ENCODE measurements around the gene HYAL2. TPM values are rescaled to one million over a fixed set of nuclear protein-coding genes. Genes with fewer than 3 reads are reported as not detected.

The HYAL2 gene
- total RNA-seq, 1 experiment from 2014 or later: 41.9 TPM

GRCh38 chr3:50355829-50356552 lies 33.4 kb upstream of the HYAL2 start:
- Histone ChIP-seq H3K36me3 (peaks cover 76% of the 10 kb centered on the region), H3K4me1 (replicated peaks) (peaks cover 40% of the 10 kb centered on the region), H3K4me3 (no peak overlapping the region), H3K27ac (no peak overlapping the region), H3K27me3 (replicated peaks) (no peaks in the 10 kb centered on the region), H3K9me3 (replicated peaks) (no peaks in the 10 kb centered on the region)
- DNase-seq (ENCODE audit: low read depth in 1 of 2, low spot score in 2 of 2): no peak

GRCh38 chr3:50354850-50355249 lies 32.3 kb upstream of the HYAL2 start:
- H3K27ac ChIP-seq: no peak overlapping the region
- no peak overlapping the region for H3K4me3 ChIP-seq
- no peaks in the 10 kb centered on the region for H3K27me3 ChIP-seq (replicated peaks)
- H3K4me1 ChIP-seq (replicated peaks): peaks cover 48% of the 10 kb centered on the region
- H3K36me3 ChIP-seq: peaks cover 76% of the 10 kb centered on the region
- DNase-seq (ENCODE audit: low read depth in 1 of 2, low spot score in 2 of 2): no peak
- H3K9me3 ChIP-seq (replicated peaks): no peaks in the 10 kb centered on the region

- Histone ChIP-seq H3K4me1 (replicated peaks) (peaks cover 48% of the 10 kb centered on the region), H3K27me3 (replicated peaks) (no peaks in the 10 kb centered on the region), H3K4me3 (no peak overlapping the region), H3K27ac (no peak overlapping the region), H3K9me3 (replicated peaks) (no peaks in the 10 kb centered on the region), H3K36me3 (peaks cover 76% of the 10 kb centered on the region)
- DNase-seq (ENCODE audit: low read depth in 1 of 2, low spot score in 2 of 2): no peak
Measured at GRCh38 chr3:50354186-50354764, 31.7 kb upstream of the HYAL2 start.

GRCh38 chr3:50353245-50354004 lies 30.9 kb upstream of the HYAL2 start:
- Histone ChIP-seq H3K4me1 (replicated peaks) (peaks cover 44% of the 10 kb centered on the region), H3K36me3 (peaks cover 68% of the 10 kb centered on the region), H3K27me3 (replicated peaks) (no peaks in the 10 kb centered on the region), H3K4me3 (no peak overlapping the region), H3K27ac (no peak overlapping the region), H3K9me3 (replicated peaks) (no peaks in the 10 kb centered on the region)
- no peak for DNase-seq (ENCODE audit: low read depth in 1 of 2, low spot score in 2 of 2)

GRCh38 chr3:50352781-50353180 lies 30.2 kb upstream of the HYAL2 start:
- Histone ChIP-seq H3K27me3 (replicated peaks) (no peaks in the 10 kb centered on the region), H3K9me3 (replicated peaks) (no peaks in the 10 kb centered on the region), H3K27ac (no peak overlapping the region), H3K4me3 (no peak overlapping the region), H3K36me3 (peaks cover 65% of the 10 kb centered on the region), H3K4me1 (replicated peaks) (peaks cover 37% of the 10 kb centered on the region)
- no peak for DNase-seq (ENCODE audit: low read depth in 1 of 2, low spot score in 2 of 2)

- no peak overlapping the region for H3K27ac ChIP-seq
- H3K9me3 ChIP-seq (replicated peaks): no peaks in the 10 kb centered on the region
- DNase-seq (ENCODE audit: low read depth in 1 of 2, low spot score in 2 of 2): no peak
- no peaks in the 10 kb centered on the region for H3K27me3 ChIP-seq (replicated peaks)
- peak overlapping the region; percentile 75 for H3K4me3 ChIP-seq
- peaks cover 53% of the 10 kb centered on the region for H3K36me3 ChIP-seq
- H3K4me1 ChIP-seq (replicated peaks): peaks cover 23% of the 10 kb centered on the region
Measured at GRCh38 chr3:50351323-50351697, 28.8 kb upstream of the HYAL2 start.

- H3K9me3 ChIP-seq (replicated peaks): no peaks in the 10 kb centered on the region
Measured at GRCh38 chr3:50350527-50351322, 28.2 kb upstream of the HYAL2 start, which contains the start of the genes CYB561D2 and NPRL2. Gene CYB561D2, plus strand, starts transcription at chr3:50350862. Its CDS starts 572 bp downstream, at chr3:50351434. Gene NPRL2, minus strand, starts transcription at chr3:50350775. Its CDS starts 123 bp downstream, at chr3:50350652.

GRCh38 chr3:50350213-50350526 lies 27.6 kb upstream of the HYAL2 start:
- H3K4me1 ChIP-seq (replicated peaks): peaks cover 27% of the 10 kb centered on the region
- H3K36me3 ChIP-seq: peaks cover 42% of the 10 kb centered on the region
- no peak overlapping the region for H3K27ac ChIP-seq
- H3K4me3 ChIP-seq: peak overlapping the region; percentile 75
- no peak for DNase-seq (ENCODE audit: low read depth in 1 of 2, low spot score in 2 of 2)
- H3K27me3 ChIP-seq (replicated peaks): no peaks in the 10 kb centered on the region
- no peaks in the 10 kb centered on the region for H3K9me3 ChIP-seq (replicated peaks)

More at GRCh38 chr3:50350527-50351322, 28.2 kb upstream of the HYAL2 start, which contains the start of the genes CYB561D2 and NPRL2:
- Histone ChIP-seq H3K4me3 (peak within 1 kb of the TSS; percentile 75), H3K4me1 (replicated peaks) (peaks cover 21% of the 10 kb centered on the region), H3K27me3 (replicated peaks) (no peaks in the 10 kb centered on the region), H3K36me3 (peaks cover 47% of the 10 kb centered on the region), H3K27ac (peak within 1 kb of the TSS; percentile 53)
- DNase-seq (ENCODE audit: low read depth in 1 of 2, low spot score in 2 of 2): peak; percentile 93 to 96

- DNase-seq (ENCODE audit: low read depth in 1 of 2, low spot score in 2 of 2): peak; percentile 60 to 67
- Histone ChIP-seq H3K27me3 (replicated peaks) (no peaks in the 10 kb centered on the region), H3K4me1 (replicated peaks) (peaks cover 27% of the 10 kb centered on the region), H3K36me3 (peaks cover 17% of the 10 kb centered on the region), H3K9me3 (replicated peaks) (no peaks in the 10 kb centered on the region), H3K4me3 (no peak overlapping the region), H3K27ac (no peak overlapping the region)
Measured at GRCh38 chr3:50347187-50347813, 24.8 kb upstream of the HYAL2 start.

- H3K4me3 ChIP-seq: peak within 1 kb of the TSS; percentile 26
- H3K27me3 ChIP-seq (replicated peaks): no peaks in the 10 kb centered on the region
- no peaks in the 10 kb centered on the region for H3K9me3 ChIP-seq (replicated peaks)
- no peak within 1 kb of the TSS for H3K27ac ChIP-seq
- peaks cover 18% of the 10 kb centered on the region for H3K4me1 ChIP-seq (replicated peaks)
- DNase-seq (ENCODE audit: low read depth in 1 of 2, low spot score in 2 of 2): peak; percentile 34 to 68
- peaks cover 6% of the 10 kb centered on the region; the same call in 1 of the 2 replicates for H3K36me3 ChIP-seq
Measured at GRCh38 chr3:50345586-50346234, 23.2 kb upstream of the HYAL2 start, which contains the start of gene ZMYND10. Gene ZMYND10, minus strand, starts transcription at chr3:50345732. Its CDS starts 153 bp downstream, at chr3:50345579.

GRCh38 chr3:50345008-50345407 lies 22.5 kb upstream of the HYAL2 start:
- 0 out of 2 replicates have a peak, but pooled peaks cover 6% of the 10 kb centered on the region for H3K36me3 ChIP-seq
- peaks cover 13% of the 10 kb centered on the region for H3K4me1 ChIP-seq (replicated peaks)
- H3K4me3 ChIP-seq: no peak overlapping the region
- no peaks in the 10 kb centered on the region for H3K27me3 ChIP-seq (replicated peaks)
- no peak overlapping the region for H3K27ac ChIP-seq
- no peaks in the 10 kb centered on the region for H3K9me3 ChIP-seq (replicated peaks)
- DNase-seq (ENCODE audit: low read depth in 1 of 2, low spot score in 2 of 2): no peak

- 0 out of 2 replicates have a peak, but pooled peaks cover 5% of the 10 kb centered on the region for H3K36me3 ChIP-seq
- no peaks in the 10 kb centered on the region for H3K9me3 ChIP-seq (replicated peaks)
- H3K4me3 ChIP-seq: no peak overlapping the region
- no peaks in the 10 kb centered on the region for H3K27me3 ChIP-seq (replicated peaks)
- H3K27ac ChIP-seq: no peak overlapping the region
- H3K4me1 ChIP-seq (replicated peaks): peaks cover 12% of the 10 kb centered on the region
- DNase-seq (ENCODE audit: low read depth in 1 of 2, low spot score in 2 of 2): no peak
Measured at GRCh38 chr3:50342813-50343633, 20.5 kb upstream of the HYAL2 start.

Data from SJSA1 (cell line).